Esophagus mucosa (tissue), 1 donor: Measurements from ENCODE around the gene LEF1. TPM values are rescaled to one million over a fixed set of nuclear protein-coding genes. Genes with fewer than 3 reads are reported as not detected.

Source experiments
- ATAC-seq: fragments of 200-7000 bp; cut with Tn5 transposase; one replicate; pipeline ENCODE4 v1.9.1; 2020
- total RNA-seq: library from RNA; stranded (reverse); gene quantifications from one replicate; pipeline ENCODE4 v1.2.4, GENCODE V29; 2023
- donor health status: DM: yes; HTN: yes; CAD: no.

Gene LEF1
- total RNA-seq, 1 donor from 2014 or later, result 10.0 TPM

DNA sequence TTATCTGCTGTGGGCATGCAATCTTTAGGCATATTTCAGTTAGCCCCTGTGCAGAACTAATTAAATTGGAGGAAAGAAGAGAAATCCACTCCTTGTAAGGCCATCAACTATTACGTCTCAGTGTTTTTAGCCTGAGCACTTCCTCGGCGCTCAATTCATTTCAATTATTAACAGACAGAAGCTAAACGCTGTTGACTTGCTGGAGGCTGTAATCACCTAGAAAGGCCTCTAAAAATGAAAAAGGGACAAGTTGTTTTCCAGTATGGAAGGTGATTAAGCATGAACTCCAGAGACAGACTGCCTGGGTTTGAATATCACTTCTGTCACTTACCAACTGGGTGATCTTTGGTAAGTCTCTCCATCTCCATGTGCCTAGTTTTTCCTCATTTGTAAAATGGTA is 59.6 kb downstream of the LEF1 start:
- ATAC-seq, result no peak

- ATAC-seq, result no peak
Observed at GRCh38 chr4:108107729-108108382, 60.9 kb downstream of the LEF1 start.

GRCh38 chr4:108107101-108107500 is 61.6 kb downstream of the LEF1 start:
- ATAC-seq, result no peak

GRCh38 chr4:108106186-108106585 is 62.5 kb downstream of the LEF1 start:
- ATAC-seq, result no peak

- no peak for ATAC-seq
Observed at GRCh38 chr4:108103099-108103862, 65.5 kb downstream of the LEF1 start.

DNA sequence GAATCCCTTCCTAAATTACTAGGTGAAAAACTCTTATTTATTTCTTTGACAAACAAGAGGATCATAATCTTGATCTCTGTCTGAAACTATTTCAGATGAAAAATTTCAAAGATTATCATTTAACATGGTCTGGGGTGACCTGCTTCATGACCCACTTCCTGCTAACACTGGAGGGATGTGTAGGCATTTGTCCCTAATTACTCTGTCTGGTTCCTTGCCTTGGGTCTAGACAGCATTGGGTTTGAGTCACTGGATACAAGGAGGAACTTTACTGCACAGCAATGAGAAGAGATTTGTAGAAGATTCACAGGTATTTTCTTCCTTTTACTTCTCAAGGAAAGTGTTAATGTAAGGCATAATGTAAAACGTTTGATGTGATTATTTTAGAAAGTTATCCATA is 67.9 kb downstream of the LEF1 start:
- no peak for ATAC-seq

DNA sequence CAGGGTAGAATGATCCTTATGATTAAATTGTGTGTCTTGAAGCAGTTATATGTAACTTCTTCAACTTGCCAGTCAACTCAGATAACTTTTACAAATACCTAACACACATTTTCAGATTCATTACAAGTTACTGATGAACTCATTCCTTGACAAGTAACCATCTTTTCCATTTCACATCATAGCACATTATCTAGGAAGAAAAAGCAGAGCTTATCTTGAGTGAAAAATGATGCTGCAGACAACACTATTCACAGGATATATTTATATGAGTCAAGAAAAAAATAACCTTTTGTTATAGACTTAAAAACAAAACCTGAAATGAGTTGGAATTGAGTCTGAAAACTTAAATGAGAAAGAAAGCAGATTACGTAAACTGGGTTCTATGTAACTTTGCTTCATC is 68.9 kb downstream of the LEF1 start:
- ATAC-seq, result no peak

GRCh38 chr4:108097990-108098553 is 70.7 kb downstream of the LEF1 start:
- no peak for ATAC-seq

GRCh38 chr4:108094923-108095482 is 73.7 kb downstream of the LEF1 start:
- no peak for ATAC-seq

DNA sequence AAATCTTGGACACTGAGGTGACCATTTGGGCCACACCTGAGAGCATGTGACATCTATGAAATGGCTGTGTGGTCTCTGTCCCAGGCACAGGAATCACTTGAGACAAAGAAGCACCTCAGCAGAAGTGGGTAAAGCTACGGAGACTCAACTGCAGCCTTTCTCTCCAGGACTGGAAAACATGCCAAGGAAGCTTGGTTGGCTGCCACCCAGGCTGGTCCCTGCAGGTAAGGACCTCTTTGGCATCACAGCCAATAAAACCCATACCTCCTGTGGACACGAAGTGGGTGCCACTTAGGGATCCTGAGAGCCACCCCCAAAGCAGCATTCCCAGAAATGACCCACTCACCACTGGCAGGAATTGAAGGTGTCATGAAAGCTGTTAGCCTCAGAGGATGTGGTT is 74.6 kb downstream of the LEF1 start:
- ATAC-seq, result no peak

DNA sequence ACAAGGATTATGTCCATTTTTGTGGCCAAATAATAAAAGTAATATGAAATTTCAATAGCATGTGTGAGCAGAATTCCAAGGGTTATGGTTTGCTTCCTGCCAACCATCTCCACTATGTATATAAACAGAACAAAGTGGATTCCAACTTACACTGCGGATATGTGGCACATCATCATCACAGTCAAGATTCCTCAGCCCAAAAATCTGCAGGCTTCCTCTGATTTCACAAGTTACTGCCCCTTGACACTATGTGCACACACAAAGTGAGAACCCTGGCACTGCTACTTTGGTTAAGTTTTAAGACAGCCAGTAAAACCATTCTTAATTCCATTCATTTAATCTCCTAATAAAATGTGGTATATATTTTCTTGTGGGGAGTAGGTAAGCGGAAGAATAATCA is 76.4 kb downstream of the LEF1 start:
- ATAC-seq, result no peak

- no peak for ATAC-seq
Observed at GRCh38 chr4:108087293-108087967, 81.3 kb downstream of the LEF1 start.

GRCh38 chr4:108081256-108081655 is 87.5 kb downstream of the LEF1 start:
- ATAC-seq, result peak; percentile 25

DNA sequence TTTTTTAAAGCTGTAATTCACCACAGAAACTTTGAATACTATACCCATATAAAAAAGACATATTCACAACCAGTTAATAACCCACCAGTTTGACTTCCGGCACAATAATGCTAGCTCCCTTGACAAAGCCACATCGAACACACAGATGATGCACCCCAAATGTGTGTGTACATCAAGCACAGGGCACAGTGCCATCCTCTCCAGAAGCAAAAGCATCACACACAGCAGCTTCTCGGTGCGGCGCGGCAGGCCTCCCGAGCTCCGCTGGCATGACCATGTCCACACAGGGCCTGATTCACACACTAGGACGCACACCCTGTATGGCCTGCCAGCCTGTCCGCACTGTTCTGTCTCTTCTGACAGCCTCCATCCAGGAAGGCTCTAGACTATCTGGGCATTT is 88.0 kb downstream of the LEF1 start:
- ATAC-seq, result peak; percentile 18

GRCh38 chr4:108078024-108078733 is 90.6 kb downstream of the LEF1 start:
- ATAC-seq, result no peak

- ATAC-seq, result peak; percentile 39
Observed at GRCh38 chr4:108072300-108072699, 96.4 kb downstream of the LEF1 start.

DNA sequence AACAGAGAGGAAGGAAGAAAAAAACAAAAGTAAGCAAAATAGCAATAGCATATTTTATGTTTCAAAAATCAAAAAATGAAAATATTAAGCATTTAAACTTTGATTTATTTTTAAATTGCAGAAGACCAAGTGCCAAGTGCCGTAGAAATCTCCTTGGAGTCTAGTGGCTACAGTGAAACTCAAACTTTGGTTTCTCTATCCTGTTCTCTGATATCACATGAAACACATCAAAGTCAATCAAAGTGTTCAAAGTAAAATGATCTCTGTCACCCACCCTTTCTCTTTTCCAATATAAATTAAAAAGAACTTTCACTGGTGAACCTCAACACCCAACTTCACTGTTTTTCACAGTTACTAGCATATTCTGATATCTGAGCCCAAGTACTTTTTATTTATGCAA is 98.0 kb downstream of the LEF1 start:
- ATAC-seq, result no peak

DNA sequence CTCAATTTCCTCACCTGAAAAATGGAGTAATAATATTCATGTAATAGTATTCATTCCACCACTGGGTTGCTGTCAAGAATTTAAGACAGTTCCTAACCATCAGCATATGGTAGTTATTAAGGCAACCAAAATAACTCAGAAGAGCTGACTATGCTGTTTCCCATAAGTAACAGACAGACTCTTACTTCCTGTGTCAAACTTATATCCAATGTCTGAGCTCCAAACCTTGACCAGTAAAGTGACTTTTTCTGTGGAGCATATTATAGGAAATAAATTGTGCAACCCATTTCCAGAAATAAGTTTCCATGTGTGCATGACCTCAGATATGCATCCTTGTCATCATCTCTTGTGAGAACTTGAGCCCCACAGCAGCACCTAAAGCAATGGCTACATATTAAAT is 100.3 kb downstream of the LEF1 start:
- ATAC-seq, result no peak

DNA sequence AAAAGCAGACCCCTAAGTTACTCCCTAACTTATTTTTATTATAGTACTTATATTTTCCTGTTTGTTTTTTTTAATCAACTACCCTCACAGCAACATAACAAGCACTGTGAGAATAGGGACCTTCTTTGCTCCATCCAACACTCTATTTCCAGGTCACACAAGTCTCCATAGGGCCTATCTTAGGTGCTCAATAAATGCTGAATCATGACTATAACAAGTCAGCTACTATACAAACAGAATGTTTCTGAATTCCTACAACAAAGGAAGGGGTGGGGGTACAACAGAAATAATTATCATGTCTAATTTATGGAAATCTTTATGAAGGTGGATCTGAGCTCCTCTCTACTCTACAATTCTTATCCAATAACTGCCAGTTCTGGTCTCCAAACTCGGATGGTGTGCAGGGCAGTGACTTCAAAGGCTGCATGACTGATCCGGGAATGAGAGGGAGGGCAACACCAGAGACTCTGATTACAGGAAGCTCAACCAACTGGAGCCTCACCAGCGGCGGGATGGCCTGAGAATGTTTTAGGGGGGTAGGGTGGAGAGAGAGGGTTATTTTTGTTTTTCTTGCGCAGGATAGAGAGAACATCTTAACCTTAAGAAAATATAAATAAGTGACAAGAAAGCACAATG is 107.9 kb downstream of the LEF1 start:
- no peak for ATAC-seq

DNA sequence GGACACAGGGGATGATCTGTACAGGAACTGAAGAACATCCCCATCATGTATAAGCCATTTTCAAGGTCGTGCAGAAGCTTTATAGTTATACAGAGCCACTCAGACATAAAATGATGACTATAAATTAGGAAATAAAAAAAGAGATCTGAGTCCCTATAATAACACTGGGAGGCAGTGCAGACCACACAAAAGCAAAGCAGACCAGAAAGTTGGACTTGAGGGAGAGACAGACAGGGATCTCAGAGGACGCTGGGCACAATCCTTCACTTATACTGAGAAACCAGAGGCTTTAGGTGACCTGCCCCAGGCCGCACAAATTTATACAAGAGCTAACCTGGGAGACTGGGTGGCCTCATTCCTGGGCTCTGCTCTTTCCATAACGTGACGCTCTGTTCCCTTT is 108.6 kb downstream of the LEF1 start:
- ATAC-seq, result no peak

DNA sequence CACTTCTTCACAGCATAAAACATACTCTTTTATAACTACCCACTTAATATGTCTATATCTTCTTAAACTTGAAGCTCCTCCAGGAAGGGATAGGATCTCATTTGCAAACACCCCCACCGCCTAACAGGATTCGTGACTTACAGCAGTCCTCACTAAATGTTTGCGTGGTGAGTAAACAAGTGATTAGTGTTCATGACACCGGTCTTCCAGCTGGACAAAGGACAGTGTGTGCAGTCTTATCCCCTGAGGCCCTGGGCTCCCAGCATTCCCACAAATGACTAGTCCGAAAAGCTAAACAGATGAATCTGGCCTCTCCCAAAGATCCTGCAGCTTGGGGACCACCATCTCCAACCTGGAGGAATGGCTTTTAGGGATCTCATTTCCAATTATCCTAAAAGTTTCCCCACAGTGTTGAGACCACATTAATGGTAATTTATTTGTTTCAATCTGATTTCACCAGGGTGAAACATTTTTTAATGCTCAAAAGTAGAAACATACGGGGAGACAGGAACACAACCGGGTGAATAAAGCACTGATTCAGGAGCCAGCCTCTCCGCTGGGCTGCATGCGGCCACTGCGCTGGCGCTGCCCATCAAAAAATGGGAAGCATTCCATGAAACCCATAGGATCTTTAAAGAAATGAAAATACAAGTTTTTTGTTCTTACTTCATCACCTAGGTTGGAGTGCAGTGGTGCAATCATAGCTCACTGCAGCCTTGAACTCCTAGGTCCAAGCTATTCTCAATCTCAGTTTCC is 109.9 kb downstream of the LEF1 start:
- ATAC-seq, result no peak
